Ovary (tissue), 10 donors: Measurements from ENCODE around the gene IRF5. TPM values are rescaled to one million over a fixed set of nuclear protein-coding genes. Genes with fewer than 3 reads are reported as not detected.

Source experiments
- DNase-seq, 5 donors: peaks; one replicate each; pipeline ENCODE4 v3.0.0-alpha.2; 2019 to 2020
- H3K27ac ChIP-seq, 2 donors: fragments of 200-600 bp; one replicate each; pipeline versions ENCODE4 v1.5.1 to v1.8.0; 2019 to 2022
- H3K27me3 ChIP-seq: fragments of 200-600 bp; one replicate; pipeline ENCODE4 v1.8.0; 2022
- H3K36me3 ChIP-seq: fragments of 200-600 bp; sonication (generic); one replicate; pipeline ENCODE4 v1.5.1; 2019
- H3K4me1 ChIP-seq: one replicate; pipeline ENCODE4 v1.8.1; 2013; ENCODE audit warnings: mild to moderate bottlenecking, moderate library complexity; ENCODE audit not compliant: insufficient read depth
- H3K4me3 ChIP-seq: fragments of 200-600 bp; sonication (generic); one replicate; pipeline ENCODE4 v1.5.1; 2017
- H3K9me3 ChIP-seq, 2 donors: fragments of 200-600 bp in 1 of 2; sonication (generic) in 1 of 2; one replicate each; pipeline versions ENCODE4 v1.5.1 to v1.8.1; 2013 to 2019; ENCODE audit warnings: mild to moderate bottlenecking in 1 of 2, moderate library complexity in 1 of 2
- EP300 ChIP-seq: sonication (generic); formaldehyde crosslinking; IDR thresholded peaks from one replicate; pipeline ENCODE4 v1.6.1; 2017; ENCODE audit warnings: antibody characterized with exemption
- POLR2A ChIP-seq: fragments of 450-650 bp; IDR thresholded peaks from one replicate; pipeline ENCODE4 v1.6.1; 2017; ENCODE audit warnings: antibody characterized with exemption, mild to moderate bottlenecking, moderate library complexity
- WGBS, 3 donors: extraction: QIAGEN DNeasy Blood & Tissue Kit in 1 of 3; methylation state at CpG; one replicate each; pipeline versions ENCODE4 v1.1.5 to v1.1.7; 2013 to 2017; 5-methylcytosine and 5-hydroxymethylcytosine counted together
- intact Hi-C, 4 donors: fragments of 100-400 bp; cut with DNase I; formaldehyde crosslinking; loops; one replicate each; pipeline versions ENCODE4 v1.11.0 to v1.15.1; 2022 to 2023
- long read RNA-seq, 3 donors: library from polyadenylated mRNA in 2 of 3; unstranded in 2 of 3; transcript quantifications; one replicate each; pipeline ENCODE4 v2.0.0 and lab custom pipeline, GENCODE V29; 2021 to 2026
- polyA plus RNA-seq, 2 donors: library from polyadenylated mRNA; stranded (reverse); fragments of 200-250 nt in 1 of 2; fragments of 350-450 nt in 1 of 2; fragmentation: Illumina TruSeq in 1 of 2; extraction: RNeasy Lipid Tissue Mini Kit (QIAGEN cat#74804) in 1 of 2; gene quantifications; one replicate each; pipeline ENCODE4 v1.2.3, GENCODE V29; 2013 to 2014
- total RNA-seq, 7 donors: library from RNA; depleted of rRNA in 2 of 7; stranded (reverse); fragments of >200 nt in 2 of 7; fragmentation: NEBNext Ultra II Directional in 3 of 7; extraction: Animal tissue kit (Norgen Biotek cat#: 25700) in 3 of 7; gene quantifications; one replicate each; pipeline versions ENCODE4 v1.1.0 to v1.2.4, GENCODE V29; 2016 to 2023
- TF ChIP-seq, protein P1 (sequence below), 3 donors: fragments of 450-650 bp in 2 of 3; fragments of 200-600 bp in 1 of 3; IDR thresholded peaks; one replicate each; pipeline versions ENCODE4 v1.5.1 to v1.8.0; 2016 to 2022; ENCODE audit warnings: antibody characterized with exemption in 3 of 3, mild to moderate bottlenecking in 1 of 3
- donor health status: DM: no; HTN: no; CAD: no; lungs with moderate emphysema.
- donor health status: DM: no; HTN: no; CAD: no.
- donor health status: Bipolar disorder and iron deficiency.
- donor health status: DM: yes; HTN: yes; CAD: no.
- donor health status: DM: no; HTN: no; CAD: no.
- donor health status: DM: yes; HTN: yes; CAD: no.

The IRF5 gene, protein sequence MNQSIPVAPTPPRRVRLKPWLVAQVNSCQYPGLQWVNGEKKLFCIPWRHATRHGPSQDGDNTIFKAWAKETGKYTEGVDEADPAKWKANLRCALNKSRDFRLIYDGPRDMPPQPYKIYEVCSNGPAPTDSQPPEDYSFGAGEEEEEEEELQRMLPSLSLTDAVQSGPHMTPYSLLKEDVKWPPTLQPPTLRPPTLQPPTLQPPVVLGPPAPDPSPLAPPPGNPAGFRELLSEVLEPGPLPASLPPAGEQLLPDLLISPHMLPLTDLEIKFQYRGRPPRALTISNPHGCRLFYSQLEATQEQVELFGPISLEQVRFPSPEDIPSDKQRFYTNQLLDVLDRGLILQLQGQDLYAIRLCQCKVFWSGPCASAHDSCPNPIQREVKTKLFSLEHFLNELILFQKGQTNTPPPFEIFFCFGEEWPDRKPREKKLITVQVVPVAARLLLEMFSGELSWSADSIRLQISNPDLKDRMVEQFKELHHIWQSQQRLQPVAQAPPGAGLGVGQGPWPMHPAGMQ
- total RNA-seq (1 to 10 TPM; 2.2 to 6.5 (median 3.1) TPM), polyA plus RNA-seq (1 to 10 TPM; 2.1 to 2.2 TPM)
- long read RNA-seq, donor 1, partial matches to known transcripts, result 1 of 3 reads
- long read RNA-seq, donor 1, other reads (novel, unspliced or antisense), result 1 of 3 reads
- long read RNA-seq, donor 2, partial matches to known transcripts, result 0 of 1 reads
- long read RNA-seq, donor 2, other reads (novel, unspliced or antisense), result 0 of 1 reads
- long read RNA-seq, donor 3, transcript IRF5-203 (9 exons, 2,786 nt), result major isoform, 5 of 11 reads
- long read RNA-seq, donor 3, partial matches to known transcripts, result 2 of 11 reads
- long read RNA-seq, donor 3, other reads (novel, unspliced or antisense), result 2 of 11 reads

DNA sequence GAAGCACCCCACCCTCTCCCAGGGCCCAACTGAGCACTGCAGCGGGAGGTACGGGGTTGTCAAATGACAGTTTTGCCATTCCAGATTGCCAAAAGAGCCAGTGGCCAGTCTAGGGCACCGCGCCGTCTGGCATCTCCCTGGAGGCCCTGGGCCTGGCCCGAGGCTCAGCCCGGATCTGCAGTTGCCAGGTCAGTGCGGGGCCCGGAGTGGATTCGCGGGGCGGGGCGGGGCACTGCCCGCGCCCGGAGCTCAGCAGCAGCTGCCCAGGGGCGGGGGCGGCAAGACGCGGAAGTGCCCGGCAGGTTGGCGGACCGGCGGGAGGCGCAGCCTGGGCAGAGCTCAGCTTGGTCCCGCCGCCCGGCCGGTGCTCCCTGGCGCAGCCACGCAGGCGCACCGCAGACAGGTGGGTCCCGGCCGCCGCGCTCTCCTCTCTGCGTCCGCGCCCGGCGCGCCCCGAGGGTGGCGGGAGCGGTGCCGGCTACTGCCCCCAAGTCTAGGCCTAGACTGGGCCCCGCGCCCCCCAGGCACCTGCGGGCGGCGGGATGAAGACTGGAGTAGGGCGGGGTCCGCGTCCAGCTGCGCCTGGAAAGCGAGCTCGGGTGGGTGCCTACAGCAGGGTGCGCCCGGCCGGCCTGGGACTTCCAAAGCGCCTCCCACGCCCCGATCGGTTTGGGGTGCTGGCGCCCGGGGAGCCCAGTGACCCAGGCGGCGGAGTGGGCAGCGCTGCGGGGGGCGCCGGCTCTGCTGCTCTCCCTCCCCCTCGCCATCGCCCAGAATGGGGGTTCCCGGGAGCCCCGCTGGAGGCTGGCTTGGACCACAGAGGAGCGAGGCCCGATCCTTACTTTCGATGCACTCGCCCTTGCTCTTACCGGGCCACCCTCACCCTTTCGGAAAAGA is at the start of gene IRF5:
Gene IRF5 (plus strand): TSS at position 281 of the 897 bp plus-strand sequence. CDS start 4,155 bp downstream, outside the sequence.
- WGBS, 3 donors, result 1 to 3% (median 2%) methylated on average over 48 to 80 of the region's 83 CpGs
- TF ChIP-seq POLR2A, result no peak
- no peak for TF ChIP-seq EP300
- TF ChIP-seq, protein P1, sequence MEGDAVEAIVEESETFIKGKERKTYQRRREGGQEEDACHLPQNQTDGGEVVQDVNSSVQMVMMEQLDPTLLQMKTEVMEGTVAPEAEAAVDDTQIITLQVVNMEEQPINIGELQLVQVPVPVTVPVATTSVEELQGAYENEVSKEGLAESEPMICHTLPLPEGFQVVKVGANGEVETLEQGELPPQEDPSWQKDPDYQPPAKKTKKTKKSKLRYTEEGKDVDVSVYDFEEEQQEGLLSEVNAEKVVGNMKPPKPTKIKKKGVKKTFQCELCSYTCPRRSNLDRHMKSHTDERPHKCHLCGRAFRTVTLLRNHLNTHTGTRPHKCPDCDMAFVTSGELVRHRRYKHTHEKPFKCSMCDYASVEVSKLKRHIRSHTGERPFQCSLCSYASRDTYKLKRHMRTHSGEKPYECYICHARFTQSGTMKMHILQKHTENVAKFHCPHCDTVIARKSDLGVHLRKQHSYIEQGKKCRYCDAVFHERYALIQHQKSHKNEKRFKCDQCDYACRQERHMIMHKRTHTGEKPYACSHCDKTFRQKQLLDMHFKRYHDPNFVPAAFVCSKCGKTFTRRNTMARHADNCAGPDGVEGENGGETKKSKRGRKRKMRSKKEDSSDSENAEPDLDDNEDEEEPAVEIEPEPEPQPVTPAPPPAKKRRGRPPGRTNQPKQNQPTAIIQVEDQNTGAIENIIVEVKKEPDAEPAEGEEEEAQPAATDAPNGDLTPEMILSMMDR (IDR thresholded peaks at IDR 0.05), result no peak
- Histone ChIP-seq H3K4me1 (no peaks in the 10 kb centered on the region), H3K27ac (no peak within 1 kb of the TSS), H3K4me3 (peak within 1 kb of the TSS; percentile 40), H3K27me3 (no peaks in the 10 kb centered on the region), H3K9me3 (no peaks in the 10 kb centered on the region), H3K36me3 (no peaks in the 10 kb centered on the region)
- intact Hi-C loops, result no loop called here
- DNase-seq, result no peak

DNA sequence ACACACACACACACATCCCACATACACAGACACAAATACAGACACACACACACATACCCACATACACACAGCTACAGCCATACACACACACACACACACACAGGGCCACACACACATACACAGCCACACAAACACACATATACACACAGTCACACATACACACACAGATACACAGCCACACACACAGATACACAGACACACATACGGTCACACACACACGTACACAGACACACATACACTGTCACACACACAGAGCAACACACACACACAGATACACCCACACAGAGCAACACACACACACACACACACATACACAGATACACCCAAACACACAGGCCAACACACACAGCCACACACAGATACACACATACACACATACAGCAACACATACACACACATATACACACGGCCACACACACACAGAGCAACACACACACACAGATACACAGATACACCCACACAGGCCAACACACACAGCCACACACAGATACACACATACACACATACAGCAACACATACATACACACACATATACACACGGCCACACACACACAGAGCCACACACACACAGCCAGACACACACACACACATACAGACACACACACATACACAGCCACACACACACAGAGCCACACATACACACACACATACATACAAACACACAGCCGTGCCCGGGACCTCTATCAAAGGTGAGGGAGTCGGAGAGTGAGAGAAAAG is 49.5 kb upstream of the IRF5 start:
- H3K9me3 ChIP-seq, result no peaks in the 10 kb centered on the region
- DNase-seq, result peak in 1 of 5 donors; percentile 5
- no peaks in the 10 kb centered on the region for H3K27me3 ChIP-seq
- H3K4me3 ChIP-seq, result no peak overlapping the region
- no peaks in the 10 kb centered on the region for H3K36me3 ChIP-seq
- TF ChIP-seq EP300 (no peak), POLR2A (no peak)
- TF ChIP-seq, protein P1 (IDR thresholded peaks at IDR 0.05), result no peak
- WGBS, 3 donors, result 72 to 80% (median 80%) methylated on average over 7 of the region's 7 CpGs
- H3K4me1 ChIP-seq, result no peaks in the 10 kb centered on the region
- no peak overlapping the region for H3K27ac ChIP-seq
- intact Hi-C loops, result loop anchor here in 1 of 4 donors (10.0 kb wide), 1 partner anchor 413 kb away; the partner anchor contains the start of gene METTL2B

DNA sequence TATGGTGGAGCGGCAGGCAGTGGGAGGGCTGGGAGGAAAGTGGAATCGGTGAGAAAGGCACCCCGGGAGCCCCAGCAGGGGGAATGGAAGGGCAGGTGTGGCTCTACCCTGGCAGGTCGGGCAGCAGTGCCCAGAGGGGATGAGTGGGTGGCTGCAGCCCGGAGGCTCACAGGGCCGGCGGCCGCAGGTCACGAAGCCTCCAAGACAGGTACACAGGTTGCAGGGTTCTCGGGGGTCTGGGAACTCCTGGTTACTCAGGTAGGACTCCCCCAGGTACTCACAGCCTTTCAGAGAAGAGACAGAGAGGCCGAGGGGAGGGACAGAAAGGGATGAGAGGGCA is 49.0 kb upstream of the IRF5 start:
- TF ChIP-seq, protein P1 (IDR thresholded peaks at IDR 0.05), result no peak
- TF ChIP-seq POLR2A, result no peak
- no peak for TF ChIP-seq EP300
- Histone ChIP-seq H3K9me3 (no peaks in the 10 kb centered on the region), H3K4me1 (no peaks in the 10 kb centered on the region), H3K4me3 (no peak overlapping the region), H3K27me3 (no peaks in the 10 kb centered on the region), H3K36me3 (no peaks in the 10 kb centered on the region), H3K27ac (no peak overlapping the region)
- intact Hi-C loops, result loop anchor here in 1 of 4 donors (10.0 kb wide), 1 partner anchor 414 kb away; the partner anchor contains the start of gene METTL2B
- DNase-seq, result peak in 2 of 5 donors; percentile 7 to 15
- whole genome bisulfite sequencing, 3 donors, result 76 to 78% (median 77%) methylated on average over 11 of the region's 11 CpGs
